SK-N-SH treated with all-trans-retinoic acid at 6 μM for 48 hours (cell line): ENCODE measurements around the gene LMAN2.

ENCODE experiments used
- OSR1 ChIP-seq: fragments of 250-450 bp; sonication (Bioruptor Pico); IDR thresholded peaks from 2 replicates; pipeline ENCODE4 v1.8.0; 2022; ENCODE audit warnings: moderate library complexity, mild to moderate bottlenecking, inconsistent platforms
- PATZ1 ChIP-seq: fragments of 250-450 bp; sonication (Bioruptor Pico); IDR thresholded peaks from 2 replicates; pipeline ENCODE4 v1.8.0; 2020; ENCODE audit warnings: mild to moderate bottlenecking, moderate library complexity, borderline replicate concordance
- TCF4 ChIP-seq: fragments of 250-450 bp; sonication (Bioruptor Pico); IDR thresholded peaks from 2 replicates; pipeline ENCODE4 v1.8.0; 2021; ENCODE audit warnings: mild to moderate bottlenecking, moderate library complexity, borderline replicate concordance

GRCh38 chr5:177366528-177367322 is 15.3 kb upstream of the LMAN2 start:
- TF ChIP-seq PATZ1 (CRISPR knock-in tag) (no peak), OSR1 (CRISPR knock-in tag) (no peak), TCF4 (no peak)
